Small intestine (tissue), 7 donors: ENCODE data around the gene ACOX1. TPM values are rescaled to one million over a fixed set of nuclear protein-coding genes. Genes with fewer than 3 reads are reported as not detected.

ENCODE experiments used
- DNase-seq, 2 donors: peaks; one replicate each; pipeline versions ENCODE4 v3.0.0 to v3.0.0-alpha.2; 2013
- FAIRE-seq: peaks from 2 replicates; lab custom pipeline; 2012; peaks lifted over from hg19 to GRCh38; lab: Jason Lieb, UNC
- H3K27ac ChIP-seq, 3 donors: one replicate each; pipeline ENCODE4 v1.5.1; 2013; ENCODE audit warnings: low read length in 2 of 3, mild to moderate bottlenecking in 2 of 3, control low read depth in 1 of 3, inconsistent platforms in 1 of 3, low read depth in 1 of 3, moderate library complexity in 1 of 3
- H3K27me3 ChIP-seq, 3 donors: one replicate each; pipeline ENCODE4 v1.6.1; 2013; ENCODE audit warnings: low read length in 3 of 3, inconsistent platforms in 1 of 3; ENCODE audit not compliant: control insufficient read depth in 3 of 3, insufficient read depth in 3 of 3
- H3K36me3 ChIP-seq, 3 donors: one replicate each; pipeline ENCODE4 v1.6.1; 2013; ENCODE audit warnings: low read length in 3 of 3, inconsistent platforms in 1 of 3, low read depth in 1 of 3, mild to moderate bottlenecking in 1 of 3, moderate library complexity in 1 of 3; ENCODE audit not compliant: control insufficient read depth in 3 of 3, insufficient read depth in 2 of 3
- H3K4me1 ChIP-seq, 3 donors: one replicate each; pipeline ENCODE4 v1.6.1; 2013; ENCODE audit warnings: low read length in 2 of 3, inconsistent platforms in 1 of 3, low read depth in 1 of 3, mild to moderate bottlenecking in 1 of 3, moderate library complexity in 1 of 3; ENCODE audit not compliant: control insufficient read depth in 3 of 3, insufficient read depth in 2 of 3
- H3K4me3 ChIP-seq, 3 donors: one replicate each; pipeline ENCODE4 v1.5.1; 2013; ENCODE audit warnings: low read length in 3 of 3, control low read depth in 1 of 3, inconsistent platforms in 1 of 3, low read depth in 1 of 3, mild to moderate bottlenecking in 1 of 3, moderate library complexity in 1 of 3
- H3K9me3 ChIP-seq, 2 donors: one replicate each; pipeline ENCODE4 v1.6.1; 2013; ENCODE audit warnings: low read depth in 1 of 2, low read length in 1 of 2; ENCODE audit not compliant: control insufficient read depth in 2 of 2, insufficient read depth in 1 of 2
- WGBS, 3 donors: extraction: QIAGEN DNeasy Blood & Tissue Kit; methylation state at CpG; one replicate each; pipeline ENCODE4 v1.1.7; 2013; 5-methylcytosine and 5-hydroxymethylcytosine counted together
- polyA plus RNA-seq, 4 donors: library from polyadenylated mRNA; stranded (reverse) in 3 of 4; unstranded in 1 of 4; fragments of 200-250 nt in 3 of 4; fragments of 120-200 nt in 1 of 4; gene quantifications; one replicate each; pipeline versions ENCODE4 v1.2.1 to v1.2.3, GENCODE V29; 2013
- donor health status: healthy with polysubstance abuse.
- donor health status: control.
- donor health status: control.
- donor health status: Bipolar disorder and iron deficiency.
- donor health status: healthy.

Gene ACOX1
- polyA plus RNA-seq, 4 donors: 20.6 to 111 (median 62.5) TPM

GRCh38 chr17:75910699-75911098, 68.3 kb downstream of the ACOX1 start:
- FAIRE-seq (no peak), DNase-seq (no peak)
- WGBS, 3 donors: 77 to 84% (median 80%) methylated on average over 6 of the region's 6 CpGs
- H3K4me1 ChIP-seq: peaks cover 0 to 6% (median 0%) of the 10 kb centered on the region in 3 donors
- H3K9me3 ChIP-seq: no peaks in the 10 kb centered on the region
- no peaks in the 10 kb centered on the region for H3K27me3 ChIP-seq
- H3K4me3 ChIP-seq: no peak overlapping the region
- H3K36me3 ChIP-seq: peaks cover 0 to 79% (median 0%) of the 10 kb centered on the region in 3 donors
- H3K27ac ChIP-seq: no peak overlapping the region

DNA sequence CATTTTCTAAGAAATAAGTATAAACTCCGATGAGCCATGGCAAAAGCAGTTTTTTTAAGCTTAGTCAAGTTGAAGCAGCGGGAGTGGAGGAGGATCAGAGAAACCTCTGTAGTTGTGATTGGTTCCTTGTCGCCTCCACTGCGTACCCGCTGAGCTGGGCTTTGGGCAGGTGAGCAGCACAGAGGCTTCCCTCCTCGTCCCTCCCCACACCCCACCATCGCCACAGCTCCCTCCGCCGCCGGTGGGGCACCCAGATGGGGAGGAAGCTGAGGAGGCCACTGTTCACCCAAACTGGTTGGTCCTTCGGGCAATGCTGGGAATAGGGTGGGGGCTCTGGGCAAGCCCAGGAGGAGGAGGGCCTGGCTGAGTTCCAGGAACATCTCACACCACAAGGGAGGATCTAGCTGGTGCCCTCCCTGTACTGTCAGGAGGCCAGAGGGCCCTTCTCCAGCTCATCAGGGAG, 69.1 kb downstream of the ACOX1 start:
- no peak overlapping the region for H3K27ac ChIP-seq
- DNase-seq: no peak
- H3K9me3 ChIP-seq: no peaks in the 10 kb centered on the region
- H3K36me3 ChIP-seq: peaks cover 0 to 71% (median 0%) of the 10 kb centered on the region in 3 donors
- no peak overlapping the region for H3K4me3 ChIP-seq
- 17 to 49% (median 40%) methylated on average over 11 of the region's 11 CpGs for WGBS, 3 donors
- H3K27me3 ChIP-seq: no peaks in the 10 kb centered on the region
- FAIRE-seq: no peak
- H3K4me1 ChIP-seq: peaks cover 0 to 12% (median 0%) of the 10 kb centered on the region in 3 donors

DNA sequence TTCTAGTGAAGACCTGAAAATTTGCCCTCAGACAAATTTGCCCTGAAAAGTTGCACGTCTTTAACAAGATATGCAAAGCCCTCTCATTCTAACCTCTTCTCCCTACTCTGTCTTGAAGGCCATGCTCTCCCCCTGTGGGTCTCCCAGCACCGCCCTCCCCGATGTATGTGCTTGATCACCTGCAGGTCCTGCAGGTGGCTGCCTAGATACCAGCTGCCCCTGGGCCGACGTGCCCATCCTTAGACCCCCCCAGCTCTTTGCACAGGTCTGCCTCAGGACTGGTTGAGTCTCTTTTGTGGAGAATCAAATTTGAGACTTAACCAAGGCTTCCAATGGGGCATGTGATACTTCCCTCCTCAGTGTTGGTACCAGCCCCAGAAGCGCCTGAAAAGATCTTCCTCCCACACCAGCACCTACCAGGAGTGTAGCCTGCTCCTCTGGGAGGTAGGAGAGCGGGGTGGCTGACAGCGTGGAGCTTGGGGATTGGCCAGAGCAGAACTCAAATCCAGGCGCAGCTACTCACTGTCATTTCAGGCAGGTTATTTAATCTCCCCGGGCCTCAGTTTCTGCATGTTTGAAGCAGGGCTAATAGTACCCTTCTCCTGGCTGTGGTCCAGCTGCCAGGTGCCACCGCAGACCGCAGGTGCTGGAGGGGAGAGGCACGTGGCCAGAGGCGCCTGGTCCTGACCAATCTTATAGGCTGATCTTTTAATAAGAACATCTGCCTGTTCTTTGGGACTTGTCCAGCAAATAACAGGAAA, 69.7 kb downstream of the ACOX1 start:
- FAIRE-seq (no peak), DNase-seq (no peak)
- WGBS, 3 donors: 29 to 68% (median 48%) methylated on average over 14 of the region's 14 CpGs
- Histone ChIP-seq H3K9me3 (no peaks in the 10 kb centered on the region), H3K4me3 (no peak overlapping the region), H3K36me3 (peaks cover 0 to 64% (median 0%) of the 10 kb centered on the region in 3 donors), H3K27me3 (no peaks in the 10 kb centered on the region), H3K4me1 (peaks cover 0 to 12% (median 0%) of the 10 kb centered on the region in 3 donors), H3K27ac (no peak overlapping the region)

DNA sequence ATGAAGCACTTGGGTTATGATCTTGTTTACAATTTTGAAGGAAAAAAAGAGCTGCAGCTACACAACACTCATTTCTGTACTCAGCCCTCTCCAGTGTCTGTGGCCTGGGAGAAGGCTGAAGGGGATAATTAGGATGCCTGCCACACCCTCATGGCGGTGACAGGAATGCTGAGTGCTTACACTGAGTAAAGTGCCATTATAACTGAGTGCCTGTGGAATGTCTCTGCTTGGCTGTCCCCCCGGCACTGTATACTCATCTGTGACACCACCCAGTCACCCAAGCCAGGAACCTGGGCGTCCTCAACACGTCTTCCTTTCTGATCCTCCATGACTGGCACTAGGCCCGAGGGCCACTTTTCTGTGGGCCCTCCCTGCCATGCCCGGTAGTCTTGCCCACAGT, 70.8 kb downstream of the ACOX1 start:
- no peak overlapping the region for H3K27ac ChIP-seq
- no peaks in the 10 kb centered on the region for H3K27me3 ChIP-seq
- no peak for FAIRE-seq
- H3K9me3 ChIP-seq: no peaks in the 10 kb centered on the region
- 51 to 64% (median 64%) methylated on average over 6 of the region's 6 CpGs for WGBS, 3 donors
- H3K4me3 ChIP-seq: no peak overlapping the region
- peaks cover 0 to 54% (median 0%) of the 10 kb centered on the region in 3 donors for H3K36me3 ChIP-seq
- no peak for DNase-seq
- peaks cover 2 to 12% (median 3%) of the 10 kb centered on the region in 3 donors for H3K4me1 ChIP-seq

DNA sequence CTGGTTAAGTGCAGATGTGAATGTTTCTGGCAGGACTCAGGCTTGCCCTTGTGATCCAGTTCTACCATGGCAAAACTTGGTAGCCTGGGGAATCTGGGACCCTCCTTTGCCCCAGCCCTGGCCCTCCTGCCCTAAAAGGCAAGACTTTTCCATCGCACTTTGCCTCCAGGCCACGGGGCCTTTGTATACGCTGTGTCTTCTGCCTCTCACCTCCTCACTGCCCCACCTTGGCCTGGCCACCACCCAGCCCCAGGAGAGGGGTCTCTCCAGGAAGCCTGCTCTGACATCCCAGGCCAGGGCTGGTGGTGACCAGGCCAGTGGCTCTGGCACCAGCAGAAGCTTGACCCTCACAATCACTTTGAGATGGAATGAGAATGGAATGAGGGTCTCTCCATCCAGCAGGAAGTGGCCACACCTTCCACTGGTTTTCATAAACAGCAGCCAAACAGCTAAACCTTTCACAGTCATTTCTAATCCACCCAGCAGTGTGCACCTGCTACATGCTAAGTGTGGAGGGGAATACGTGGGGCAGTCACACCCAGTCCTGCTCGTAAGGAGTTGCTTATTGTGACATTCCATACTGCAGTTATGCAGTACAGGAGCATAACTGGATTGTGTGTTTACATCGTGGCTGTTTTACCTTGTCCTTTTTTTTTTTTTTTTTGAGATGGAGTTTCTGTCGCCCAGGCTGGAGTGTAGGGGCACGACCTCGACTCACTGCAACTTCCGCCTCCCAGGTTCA, 72.7 kb downstream of the ACOX1 start:
- 67 to 80% (median 70%) methylated on average over 10 of the region's 10 CpGs for WGBS, 3 donors

DNA sequence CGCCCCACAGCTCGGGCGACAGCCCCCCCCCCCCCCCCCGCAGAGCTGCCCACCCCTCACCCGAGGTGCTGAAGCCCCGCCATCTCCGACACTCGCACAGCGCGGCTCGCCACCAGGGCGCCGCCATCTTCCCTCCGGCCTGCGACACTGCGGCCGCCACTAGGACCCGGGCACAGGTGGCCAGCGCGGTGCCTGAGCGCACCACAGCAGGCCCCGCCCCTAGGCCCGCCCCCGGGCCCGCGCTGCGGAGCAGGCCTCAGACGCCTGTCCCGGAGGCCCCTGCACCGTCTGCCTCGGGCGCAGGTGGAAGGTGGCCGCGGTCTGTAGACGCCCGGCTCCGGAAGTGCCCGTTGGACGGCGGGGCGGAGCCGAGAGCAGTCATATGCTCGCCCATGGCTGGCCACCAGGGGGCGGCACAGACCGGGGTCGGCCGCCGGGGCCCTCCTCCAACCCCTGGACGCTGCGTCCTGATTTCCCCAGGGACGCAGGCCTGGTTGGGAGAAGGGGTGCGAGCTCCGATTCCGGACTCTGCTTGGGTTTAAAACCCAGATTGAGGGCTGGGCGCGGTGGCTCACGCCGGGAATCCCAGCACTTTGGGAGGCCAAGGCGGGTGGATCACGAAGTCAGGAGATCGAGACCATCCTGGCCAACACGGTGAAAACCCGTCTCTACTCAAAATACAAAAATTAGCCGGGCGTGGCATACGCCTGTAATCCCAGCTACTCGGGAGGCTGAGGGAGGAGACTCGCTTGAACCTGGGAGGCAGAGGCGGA, 74.0 kb downstream of the ACOX1 start, which contains the start of gene MRPL38:
TSS of gene MRPL38 (minus strand) at position 136 of the 773 bp plus-strand sequence. CDS start at position 127, 9 bp downstream.
- peaks cover 2 to 12% (median 3%) of the 10 kb centered on the region in 3 donors for H3K4me1 ChIP-seq
- no peak for FAIRE-seq
- H3K36me3 ChIP-seq: peaks cover 0 to 56% (median 3%) of the 10 kb centered on the region in 3 donors
- H3K27ac ChIP-seq: peak within 1 kb of the TSS; percentile 89 to 92 (median 92)
- H3K9me3 ChIP-seq: no peaks in the 10 kb centered on the region
- H3K4me3 ChIP-seq: peak within 1 kb of the TSS; percentile 75 to 92 (median 81)
- WGBS, 3 donors: 2 to 3% (median 2%) methylated on average over 41 to 68 of the region's 69 CpGs
- peak; percentile 96 to 98 for DNase-seq
- H3K27me3 ChIP-seq: no peaks in the 10 kb centered on the region

More for the DNA sequence above, 72.7 kb downstream of the ACOX1 start:
- Histone ChIP-seq H3K36me3 (peaks cover 0 to 56% (median 0%) of the 10 kb centered on the region in 3 donors), H3K27ac (peak overlapping the region in 1 of 3 donors; percentile 25), H3K4me1 (peaks cover 2 to 12% (median 3%) of the 10 kb centered on the region in 3 donors), H3K9me3 (no peaks in the 10 kb centered on the region), H3K27me3 (no peaks in the 10 kb centered on the region), H3K4me3 (no peak overlapping the region)
- FAIRE-seq (no peak), DNase-seq (no peak)

DNA sequence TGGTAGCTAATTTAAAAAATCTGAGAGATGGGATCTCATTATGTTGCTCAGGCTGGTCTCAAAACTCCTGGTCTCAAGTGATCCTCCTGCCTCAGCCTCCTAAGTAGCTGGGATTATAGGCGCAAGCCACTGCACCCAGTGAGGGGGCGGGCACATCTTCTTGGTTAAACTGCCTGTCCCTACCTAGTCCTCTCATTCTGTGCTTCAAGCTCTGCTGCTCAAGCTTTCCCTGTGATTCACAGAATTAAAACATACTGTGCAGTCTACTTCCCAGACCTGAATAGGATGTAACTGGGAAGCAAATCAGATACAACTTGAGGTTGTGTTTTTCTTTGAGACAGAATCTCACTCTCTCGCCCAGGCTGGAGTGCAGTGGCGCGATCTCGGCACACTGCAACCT, 76.6 kb downstream of the ACOX1 start:
- Histone ChIP-seq H3K4me1 (peaks cover 2 to 12% (median 3%) of the 10 kb centered on the region in 3 donors), H3K36me3 (peaks cover 4 to 62% (median 8%) of the 10 kb centered on the region in 3 donors), H3K27ac (no peak overlapping the region), H3K9me3 (no peaks in the 10 kb centered on the region), H3K4me3 (no peak overlapping the region), H3K27me3 (no peaks in the 10 kb centered on the region)
- FAIRE-seq (no peak), DNase-seq (no peak)
- WGBS, 3 donors: 94 to 97% (median 95%) methylated on average over 6 of the region's 6 CpGs
